Breast epithelium (tissue), 3 donors: ENCODE data around the gene KCND3.

Experiments used
- POLR2AphosphoS5 ChIP-seq, 3 donors: sonication (generic); formaldehyde crosslinking; IDR thresholded peaks; one replicate each; pipeline ENCODE4 v1.6.1; 2017; ENCODE audit warnings: antibody characterized with exemption in 3 of 3
- TF ChIP-seq, protein P1 (sequence below), 3 donors: fragments of 450-650 bp; IDR thresholded peaks; one replicate each; pipeline ENCODE4 v1.5.1; 2016 to 2017; ENCODE audit warnings: antibody characterized with exemption in 3 of 3, mild to moderate bottlenecking in 3 of 3, moderate library complexity in 3 of 3

- TF ChIP-seq, protein P1, sequence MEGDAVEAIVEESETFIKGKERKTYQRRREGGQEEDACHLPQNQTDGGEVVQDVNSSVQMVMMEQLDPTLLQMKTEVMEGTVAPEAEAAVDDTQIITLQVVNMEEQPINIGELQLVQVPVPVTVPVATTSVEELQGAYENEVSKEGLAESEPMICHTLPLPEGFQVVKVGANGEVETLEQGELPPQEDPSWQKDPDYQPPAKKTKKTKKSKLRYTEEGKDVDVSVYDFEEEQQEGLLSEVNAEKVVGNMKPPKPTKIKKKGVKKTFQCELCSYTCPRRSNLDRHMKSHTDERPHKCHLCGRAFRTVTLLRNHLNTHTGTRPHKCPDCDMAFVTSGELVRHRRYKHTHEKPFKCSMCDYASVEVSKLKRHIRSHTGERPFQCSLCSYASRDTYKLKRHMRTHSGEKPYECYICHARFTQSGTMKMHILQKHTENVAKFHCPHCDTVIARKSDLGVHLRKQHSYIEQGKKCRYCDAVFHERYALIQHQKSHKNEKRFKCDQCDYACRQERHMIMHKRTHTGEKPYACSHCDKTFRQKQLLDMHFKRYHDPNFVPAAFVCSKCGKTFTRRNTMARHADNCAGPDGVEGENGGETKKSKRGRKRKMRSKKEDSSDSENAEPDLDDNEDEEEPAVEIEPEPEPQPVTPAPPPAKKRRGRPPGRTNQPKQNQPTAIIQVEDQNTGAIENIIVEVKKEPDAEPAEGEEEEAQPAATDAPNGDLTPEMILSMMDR (IDR thresholded peaks at IDR 0.05) = no peak
- no peak for TF ChIP-seq POLR2AphosphoS5 (IDR thresholded peaks at IDR 0.05)
Measured at GRCh38 chr1:111727056-111727455, 262.4 kb downstream of the KCND3 start.
